ENCODE results near the gene INTS1.

Gene INTS1

GRCh38 chr7:1497293-1497927 lies 6.8 kb downstream of the INTS1 start:
- Histone ChIP-seq H3K79me2 (peaks cover 4% of the 10 kb centered on the region), H3K4me2 (ENCODE audit: low read length) (no peak overlapping the region), H3K4me1 (no peaks in the 10 kb centered on the region), H2AFZ (no peak overlapping the region), H3K9ac (no peak overlapping the region), H3K4me3 (ENCODE audit: low read depth, low read length) (no peak overlapping the region), H3K27ac (no peak overlapping the region), H3K36me3 (ENCODE audit: control insufficient read depth, insufficient read depth, low read length) (no peaks in the 10 kb centered on the region), H3K9me3 (ENCODE audit: control insufficient read depth, low read length) (no peaks in the 10 kb centered on the region), H3K27me3 (ENCODE audit: control insufficient read depth, insufficient read depth, low read length) (no peaks in the 10 kb centered on the region)
- no peak for TF ChIP-seq CTCF (IDR thresholded peaks at IDR 0.05)

GRCh38 chr7:1496531-1497292 lies 7.5 kb downstream of the INTS1 start:
- no peaks in the 10 kb centered on the region for H3K4me1 ChIP-seq
- H3K4me3 ChIP-seq (ENCODE audit: low read depth, low read length) = no peak overlapping the region
- no peaks in the 10 kb centered on the region for H3K36me3 ChIP-seq (ENCODE audit: control insufficient read depth, insufficient read depth, low read length)
- H3K9me3 ChIP-seq (ENCODE audit: control insufficient read depth, low read length) = no peaks in the 10 kb centered on the region
- H2AFZ ChIP-seq = no peak overlapping the region
- no peak overlapping the region for H3K9ac ChIP-seq
- no peak overlapping the region for H3K27ac ChIP-seq
- H3K4me2 ChIP-seq (ENCODE audit: low read length) = no peak overlapping the region
- TF ChIP-seq CTCF (IDR thresholded peaks at IDR 0.05) = no peak
- H3K27me3 ChIP-seq (ENCODE audit: control insufficient read depth, insufficient read depth, low read length) = no peaks in the 10 kb centered on the region
- H3K79me2 ChIP-seq = no peaks in the 10 kb centered on the region

GRCh38 chr7:1495564-1496242 lies 8.5 kb downstream of the INTS1 start:
- no peak overlapping the region for H3K27ac ChIP-seq
- no peak overlapping the region for H3K4me2 ChIP-seq (ENCODE audit: low read length)
- H3K27me3 ChIP-seq (ENCODE audit: control insufficient read depth, insufficient read depth, low read length) = no peaks in the 10 kb centered on the region
- TF ChIP-seq CTCF (IDR thresholded peaks at IDR 0.05) = no peak
- no peak overlapping the region for H2AFZ ChIP-seq
- H3K9me3 ChIP-seq (ENCODE audit: control insufficient read depth, low read length) = no peaks in the 10 kb centered on the region
- H3K79me2 ChIP-seq = no peaks in the 10 kb centered on the region
- H3K4me1 ChIP-seq = no peaks in the 10 kb centered on the region
- H3K4me3 ChIP-seq (ENCODE audit: low read depth, low read length) = no peak overlapping the region
- H3K36me3 ChIP-seq (ENCODE audit: control insufficient read depth, insufficient read depth, low read length) = no peaks in the 10 kb centered on the region
- no peak overlapping the region for H3K9ac ChIP-seq

- H3K36me3 ChIP-seq (ENCODE audit: control insufficient read depth, insufficient read depth, low read length) = no peaks in the 10 kb centered on the region
Observed at GRCh38 chr7:1494866-1495563, 9.2 kb downstream of the INTS1 start.

More at GRCh38 chr7:1494866-1495563, 9.2 kb downstream of the INTS1 start:
- no peaks in the 10 kb centered on the region for H3K4me1 ChIP-seq
- no peaks in the 10 kb centered on the region for H3K79me2 ChIP-seq
- TF ChIP-seq CTCF (IDR thresholded peaks at IDR 0.05) = no peak
- no peaks in the 10 kb centered on the region for H3K27me3 ChIP-seq (ENCODE audit: control insufficient read depth, insufficient read depth, low read length)
- H3K9me3 ChIP-seq (ENCODE audit: control insufficient read depth, low read length) = no peaks in the 10 kb centered on the region
- no peak overlapping the region for H3K27ac ChIP-seq
- H3K9ac ChIP-seq = no peak overlapping the region
- H3K4me3 ChIP-seq (ENCODE audit: low read depth, low read length) = no peak overlapping the region
- H3K4me2 ChIP-seq (ENCODE audit: low read length) = no peak overlapping the region
- H2AFZ ChIP-seq = no peak overlapping the region

All from parathyroid adenoma (tissue), 2 donors.